Hindlimb muscle (tissue), 1 donor: Measurements from ENCODE around the gene ATXN1. TPM values are rescaled to one million over a fixed set of nuclear protein-coding genes. Genes with fewer than 3 reads are reported as not detected.

Source experiments
- DNase-seq: peaks from one replicate; pipeline ENCODE4 v3.0.0-alpha.2; 2013
- polyA plus RNA-seq: library from polyadenylated mRNA; unstranded; fragments of 120-200 nt; gene quantifications from one replicate; pipeline ENCODE4 v1.2.1, GENCODE V29; 2013; ENCODE audit not compliant: insufficient read length

ATXN1 gene
- polyA plus RNA-seq, 1 donor: 16.1 TPM

DNA sequence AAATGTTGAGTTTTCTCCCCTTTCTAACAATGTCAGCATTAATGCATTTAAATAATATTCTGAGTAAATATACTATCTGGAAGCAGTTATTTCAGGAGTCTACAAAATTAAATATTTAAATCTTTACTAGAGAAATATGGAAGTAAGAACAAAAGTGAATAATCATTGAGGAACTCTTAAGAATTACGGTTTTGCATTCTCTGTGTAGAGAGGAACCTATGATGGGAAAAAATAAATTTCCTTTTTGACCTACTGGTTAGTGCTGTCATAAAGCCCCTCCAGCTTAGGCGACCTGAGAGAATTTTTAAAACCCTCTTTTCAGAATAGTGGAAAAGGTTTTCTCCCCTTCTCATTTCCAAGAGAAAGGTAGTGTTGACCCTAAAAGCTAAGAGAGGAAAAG is 64.8 kb downstream of the ATXN1 start:
- no peak for DNase-seq

GRCh38 chr6:16694781-16695578 is 66.3 kb downstream of the ATXN1 start:
- no peak for DNase-seq

DNA sequence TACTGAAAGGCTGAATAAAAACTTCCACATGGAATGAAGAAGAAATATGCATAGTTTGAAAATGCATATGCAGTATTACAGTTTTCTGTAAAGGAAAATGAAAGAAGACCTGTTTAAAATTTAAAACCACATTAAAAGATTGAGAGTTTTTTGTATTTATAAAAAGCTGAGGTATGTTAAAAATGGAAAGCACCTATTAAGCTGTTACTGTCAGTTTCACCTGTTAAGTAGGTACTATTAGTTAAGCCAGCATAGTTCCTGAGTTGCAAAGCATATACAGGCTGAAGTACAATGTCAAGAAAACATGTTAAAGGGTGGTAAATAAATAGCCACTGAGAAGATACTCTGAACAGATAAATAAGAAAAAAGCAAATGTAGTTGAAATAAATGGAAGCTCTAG is 69.9 kb downstream of the ATXN1 start:
- DNase-seq: no peak

- DNase-seq: no peak
These were observed 70.6 kb downstream of the ATXN1 start for GRCh38 chr6:16690608-16691142.

DNA sequence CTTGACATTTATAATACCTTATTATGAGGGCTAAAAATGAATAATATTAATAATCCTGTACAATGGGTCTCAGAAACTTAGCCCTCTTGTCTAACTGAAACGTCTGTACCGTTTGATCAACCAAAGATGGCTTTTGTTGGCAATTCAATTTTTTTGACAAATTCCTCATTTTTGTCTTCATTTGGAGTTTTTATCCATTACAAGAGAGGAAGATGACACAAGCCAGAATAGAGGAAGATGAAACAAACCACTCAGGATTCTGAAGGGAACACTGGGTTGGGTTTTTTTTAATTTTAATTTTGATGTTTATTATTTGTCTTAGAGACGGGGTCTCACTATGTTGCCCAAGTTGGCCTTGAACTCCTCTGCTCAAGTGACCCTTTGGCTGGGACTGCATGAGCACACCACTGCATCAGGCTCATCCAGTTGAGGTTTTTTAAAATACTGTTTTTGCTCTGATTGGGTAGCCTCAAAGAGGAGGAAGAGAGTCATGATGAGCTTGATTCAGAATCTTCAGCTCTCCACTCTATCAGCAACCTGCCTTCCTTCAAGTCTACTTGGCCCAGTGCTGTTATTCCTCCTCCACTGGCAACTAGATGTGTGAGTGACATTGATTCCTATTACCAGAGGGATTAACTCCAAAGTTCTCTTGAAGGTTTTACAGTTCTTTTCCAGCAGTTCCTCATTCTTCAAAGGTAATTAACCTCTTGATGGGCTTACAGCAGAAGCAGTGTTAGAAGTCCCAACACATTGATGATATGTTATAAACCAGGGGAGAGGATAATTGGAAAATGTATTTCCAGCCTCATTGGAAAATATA is 71.3 kb downstream of the ATXN1 start:
- DNase-seq: no peak

GRCh38 chr6:16688984-16689636 is 72.2 kb downstream of the ATXN1 start:
- no peak for DNase-seq

- DNase-seq: no peak
These were observed 72.8 kb downstream of the ATXN1 start for GRCh38 chr6:16688436-16688835.

- DNase-seq: no peak
These were observed 74.2 kb downstream of the ATXN1 start for GRCh38 chr6:16687045-16687444.

DNA sequence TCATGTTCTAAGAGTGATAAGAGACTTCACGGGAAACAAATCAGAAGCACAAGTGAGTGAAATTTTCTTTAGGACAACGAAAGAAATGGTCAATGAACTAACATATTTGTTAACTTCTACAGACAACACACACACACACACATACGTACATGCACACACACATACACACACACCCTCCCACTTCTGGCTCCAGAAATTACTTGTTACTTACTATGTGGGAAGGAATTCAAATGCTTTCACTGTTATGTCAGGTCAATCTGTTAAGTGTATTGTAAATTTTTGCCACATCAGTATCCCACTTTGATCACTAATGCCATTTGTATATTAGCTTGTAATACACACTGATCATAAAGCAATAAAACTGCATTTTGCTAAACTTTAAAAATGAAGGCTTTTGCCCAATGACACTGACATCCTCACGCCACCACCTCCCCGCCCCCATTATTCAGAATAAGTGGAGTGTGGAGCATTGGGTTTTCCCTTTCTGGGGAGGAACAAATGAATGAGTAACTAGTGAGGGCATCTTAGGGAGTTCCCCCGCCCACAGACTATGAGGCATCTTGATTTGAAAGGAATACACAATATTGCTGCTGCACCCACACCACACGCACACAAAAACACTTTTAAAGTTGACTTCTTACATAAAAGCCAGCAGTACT is 76.2 kb downstream of the ATXN1 start:
- DNase-seq: no peak

DNA sequence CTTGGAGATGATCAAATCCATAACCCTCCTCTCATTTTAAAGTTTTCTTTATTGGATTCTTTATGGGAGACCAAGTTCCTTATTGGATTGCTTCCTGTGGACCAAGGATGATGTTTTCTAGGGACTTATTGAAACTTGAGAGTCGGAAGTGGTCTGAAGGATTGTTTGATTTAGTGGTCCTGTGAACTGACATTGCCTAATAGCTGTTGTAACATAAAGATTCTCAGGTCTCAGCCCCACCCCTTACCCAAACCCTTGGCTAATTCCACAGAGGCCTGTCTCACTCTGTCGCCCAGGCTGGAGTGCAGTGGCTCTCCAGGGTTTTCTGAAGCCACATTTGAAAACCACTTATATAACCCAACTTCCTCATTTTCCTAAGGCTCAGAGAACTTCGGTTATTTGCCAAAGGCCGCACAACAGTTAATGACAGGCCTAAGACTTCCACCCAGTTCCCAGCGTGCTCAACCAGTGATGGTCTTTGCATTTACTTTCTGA is 77.0 kb downstream of the ATXN1 start:
- DNase-seq: no peak

GRCh38 chr6:16683641-16684194 is 77.5 kb downstream of the ATXN1 start:
- no peak for DNase-seq

- DNase-seq: no peak
These were observed 79.9 kb downstream of the ATXN1 start for GRCh38 chr6:16681260-16681873.

DNA sequence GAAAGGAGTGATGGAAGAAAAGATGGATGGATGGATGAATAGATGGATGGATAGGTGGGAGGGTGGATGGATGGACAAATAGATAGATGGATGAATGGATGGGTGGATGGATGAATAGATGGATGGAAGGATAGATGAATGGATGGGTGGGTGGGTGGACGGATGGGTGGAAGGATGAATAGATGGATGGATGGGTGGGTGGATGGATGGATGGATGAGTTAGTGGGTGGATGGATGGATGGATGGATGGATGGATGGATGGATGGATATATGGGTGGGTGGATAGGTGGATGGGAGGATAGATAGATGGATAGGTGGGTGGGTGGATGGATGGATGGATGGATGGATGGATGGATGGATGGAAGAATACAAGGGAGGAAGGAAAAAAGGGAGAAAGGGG is 82.2 kb downstream of the ATXN1 start:
- no peak for DNase-seq

GRCh38 chr6:16677458-16677857 is 83.8 kb downstream of the ATXN1 start:
- DNase-seq: no peak

- no peak for DNase-seq
These were observed 84.3 kb downstream of the ATXN1 start for GRCh38 chr6:16676978-16677377.

DNA sequence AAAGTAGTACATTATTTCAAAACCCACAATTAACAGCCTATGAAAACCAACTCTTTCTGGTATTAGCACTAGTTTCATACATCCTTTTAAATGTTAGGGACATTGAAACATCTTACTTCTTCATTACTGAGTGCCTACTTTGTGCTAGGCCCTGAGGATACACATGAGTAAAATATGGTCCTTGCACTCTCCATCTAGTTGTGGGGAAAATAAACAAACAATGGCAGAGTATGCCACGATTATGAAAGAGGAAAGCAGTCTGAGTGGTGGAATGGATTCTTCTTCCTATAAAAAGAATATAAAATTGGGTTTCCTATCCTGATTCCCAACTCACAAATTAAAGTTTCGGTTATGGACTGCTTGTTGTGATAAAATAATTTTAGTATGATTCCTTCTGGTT is 84.9 kb downstream of the ATXN1 start:
- no peak for DNase-seq

DNA sequence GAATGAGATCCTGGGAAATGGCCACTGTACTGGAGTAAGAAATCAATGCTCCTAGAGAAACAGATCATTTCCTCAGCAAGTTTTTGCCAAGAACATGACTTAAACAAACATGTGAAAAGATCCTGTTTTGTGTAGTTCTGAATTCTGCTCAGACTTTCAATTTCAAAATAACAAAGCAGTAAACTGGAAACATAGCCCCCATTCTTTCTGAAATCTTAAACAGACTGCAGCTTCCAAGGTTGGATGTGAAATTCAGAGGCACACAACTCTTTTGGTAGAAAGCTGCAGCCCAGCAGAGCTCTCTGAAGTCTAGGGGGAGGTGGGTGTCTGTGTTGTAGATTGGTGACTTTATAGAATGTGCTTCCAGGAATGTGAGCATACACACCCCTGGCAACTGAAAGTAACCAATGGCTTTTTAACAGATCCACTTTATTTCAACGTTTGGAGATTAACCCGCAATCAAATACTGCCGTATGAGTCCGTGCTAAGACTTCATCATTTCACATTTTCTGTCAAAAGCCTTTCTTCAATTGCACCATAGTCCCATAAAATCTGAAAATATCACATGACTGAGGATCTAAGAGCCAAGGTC is 86.4 kb downstream of the ATXN1 start:
- DNase-seq: no peak

DNA sequence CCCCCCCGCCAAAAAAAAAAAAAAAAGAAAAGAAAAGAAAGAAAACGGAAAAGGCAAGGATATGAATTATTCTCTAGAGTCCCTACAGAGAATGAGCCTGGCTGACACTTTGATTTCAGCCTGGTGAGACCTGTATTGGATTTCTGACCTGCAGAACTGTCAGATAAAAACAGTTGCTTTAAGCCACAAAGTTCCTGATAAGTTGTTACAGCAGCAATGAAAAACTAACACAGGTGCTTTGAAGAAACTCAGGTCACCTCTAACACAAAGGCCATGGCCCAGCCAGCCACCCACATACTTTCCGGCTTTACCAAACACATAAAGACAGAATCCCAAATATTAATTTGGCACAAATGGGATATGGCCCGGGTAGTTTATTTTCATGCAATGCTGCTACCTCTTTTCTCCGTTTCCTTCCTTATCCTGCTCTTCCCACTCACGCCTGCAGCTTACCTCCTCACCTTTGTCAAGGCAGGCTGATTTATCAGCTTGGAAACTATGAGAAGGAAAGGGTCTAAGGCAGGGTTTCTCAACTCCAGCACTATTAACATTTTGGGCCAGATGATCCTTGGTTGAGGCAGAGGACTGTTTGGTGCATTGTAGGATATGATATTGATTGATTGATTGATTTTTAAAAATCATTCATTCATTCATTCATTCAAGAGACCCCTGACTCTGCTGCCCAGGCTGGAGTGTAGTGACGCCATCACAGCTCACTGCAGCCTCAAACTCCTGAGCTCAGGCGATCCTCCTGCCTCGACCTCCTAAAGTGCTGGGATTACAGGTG is 88.1 kb downstream of the ATXN1 start:
- DNase-seq: no peak

GRCh38 chr6:16671302-16672289 is 89.7 kb downstream of the ATXN1 start:
- no peak for DNase-seq
